PFSK-1 (cell line): ENCODE results near the gene UGT1A6.

Experiments
- POLR2AphosphoS5 ChIP-seq: IDR thresholded peaks from 2 replicates; pipeline ENCODE4 v1.6.1; 2012; ENCODE audit warnings: low read depth, mild to moderate bottlenecking, control low read depth, low read length, moderate library complexity
- REST ChIP-seq, 2 experiments: IDR thresholded peaks; 2 replicates each; pipeline versions ENCODE4 v1.6.1 to v1.8.0; 2011 to 2012; ENCODE audit warnings: low read depth in 2 of 2, low read length in 2 of 2, control low read depth in 1 of 2, inconsistent platforms in 1 of 2, mild to moderate bottlenecking in 1 of 2, moderate library complexity in 1 of 2; ENCODE audit not compliant: insufficient read depth in 1 of 2

DNA sequence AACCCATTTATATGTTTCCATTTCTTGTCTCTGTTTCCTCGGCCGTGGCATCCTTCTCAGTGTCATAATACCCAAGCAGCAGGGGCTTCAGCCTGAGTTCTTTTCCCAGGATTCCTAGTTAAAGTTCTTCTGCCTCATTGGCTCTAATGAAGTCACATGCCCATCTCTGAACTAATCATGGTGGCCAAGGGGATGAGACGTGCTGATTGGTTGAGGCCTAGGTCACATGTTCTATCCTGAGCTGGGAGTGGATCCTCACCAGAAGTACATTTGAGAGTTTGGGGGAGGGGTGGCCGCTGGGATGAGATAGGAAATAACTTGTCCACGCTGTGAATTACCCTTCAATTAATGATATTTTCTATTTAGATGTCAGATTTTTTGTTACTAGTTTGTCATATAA is 16.3 kb downstream of the UGT1A6 start:
- TF ChIP-seq REST (IDR thresholded peaks at IDR 0.05; ENCODE audit: insufficient read depth in 1 of 2, low read depth in 2 of 2, low read length in 2 of 2) (no peak), POLR2AphosphoS5 (no peak)
